Thymus (tissue), 11 donors: ENCODE results near the gene BHLHA15. TPM values are rescaled to one million over a fixed set of nuclear protein-coding genes. Genes with fewer than 3 reads are reported as not detected.

Experiments used
- DNase-seq, 9 donors: peaks; one replicate each; pipeline ENCODE4 v3.0.0-alpha.2; 2013; ENCODE audit warnings: low spot score in 9 of 9, low read depth in 6 of 9, missing footprints in 1 of 9
- H3K27ac ChIP-seq, 2 donors: one replicate each; pipeline ENCODE4 v1.5.1; 2013; ENCODE audit warnings: control low read depth in 1 of 2, low read depth in 1 of 2, low read length in 1 of 2, mild to moderate bottlenecking in 1 of 2, moderate library complexity in 1 of 2
- H3K27me3 ChIP-seq, 2 donors: one replicate each; pipeline ENCODE4 v1.5.1; 2013; ENCODE audit warnings: low read length in 1 of 2; ENCODE audit not compliant: control insufficient read depth in 2 of 2, insufficient read depth in 1 of 2
- H3K36me3 ChIP-seq, 2 donors: one replicate each; pipeline ENCODE4 v1.5.1; 2013; ENCODE audit warnings: low read length in 1 of 2, mild to moderate bottlenecking in 1 of 2, moderate library complexity in 1 of 2; ENCODE audit not compliant: control insufficient read depth in 2 of 2, insufficient read depth in 2 of 2
- H3K4me1 ChIP-seq, 2 donors: one replicate each; pipeline ENCODE4 v1.5.1; 2013; ENCODE audit warnings: low read length in 2 of 2; ENCODE audit not compliant: control insufficient read depth in 2 of 2, insufficient read depth in 2 of 2
- H3K4me3 ChIP-seq, 2 donors: one replicate each; pipeline ENCODE4 v1.5.1; 2013; ENCODE audit warnings: low read length in 2 of 2, control low read depth in 1 of 2, mild to moderate bottlenecking in 1 of 2
- H3K9me3 ChIP-seq, 2 donors: one replicate each; pipeline ENCODE4 v1.5.1; 2013; ENCODE audit warnings: low read length in 1 of 2, mild to moderate bottlenecking in 1 of 2; ENCODE audit not compliant: control insufficient read depth in 2 of 2, insufficient read depth in 1 of 2
- WGBS: extraction: QIAGEN DNeasy Blood & Tissue Kit; methylation state at CpG from one replicate; pipeline ENCODE4 v1.1.7; 2013; 5-methylcytosine and 5-hydroxymethylcytosine counted together
- polyA plus RNA-seq: library from polyadenylated mRNA; stranded (reverse); fragments of 200-250 nt; gene quantifications from one replicate; pipeline ENCODE4 v1.2.3, GENCODE V29; 2013
- total RNA-seq: library from RNA; stranded (reverse); fragments of 120-200 nt; gene quantifications from one replicate; pipeline ENCODE4 v1.2.4, GENCODE V29; 2013
- donor health status: healthy.

The BHLHA15 gene
- total and polyA plus RNA-seq, 2 donors, result 0.07 TPM; not detected in 1

DNA sequence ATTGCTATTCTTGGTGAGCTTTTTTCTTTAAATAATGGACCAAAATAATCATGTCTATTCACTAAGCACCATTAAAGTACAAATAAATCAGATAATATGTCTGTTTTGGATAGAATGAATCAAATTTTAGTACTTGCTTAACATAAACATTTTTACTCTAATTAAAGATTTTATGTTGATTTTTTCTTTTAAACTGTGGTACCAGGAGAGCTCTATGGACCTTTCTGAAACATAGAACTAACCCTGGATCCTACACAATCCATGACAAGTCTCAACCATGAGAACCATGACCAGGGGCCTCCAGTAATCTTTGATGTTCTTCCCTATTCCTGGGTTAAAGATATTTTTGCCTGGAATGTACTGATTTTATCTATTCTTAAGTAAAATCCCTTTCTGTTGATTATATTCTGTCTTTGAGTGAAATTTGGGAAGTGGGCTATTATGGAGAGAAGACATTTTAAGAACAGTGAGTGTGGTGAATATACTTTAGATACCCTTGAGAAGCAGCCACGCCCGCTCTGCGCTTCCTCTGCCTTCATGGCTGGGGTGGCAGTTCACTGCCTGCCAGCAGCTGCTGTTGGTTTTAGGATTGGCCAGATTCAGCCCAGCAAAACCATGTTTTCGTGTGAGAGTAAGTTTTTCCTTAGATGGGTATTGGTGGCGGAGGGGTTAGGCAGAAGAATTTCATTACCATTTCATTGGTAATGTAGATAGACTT is 42.2 kb upstream of the BHLHA15 start:
- Histone ChIP-seq H3K4me3 (no peak overlapping the region), H3K4me1 (peaks cover 0 to 2% of the 10 kb centered on the region in 2 donors), H3K27me3 (no peaks in the 10 kb centered on the region), H3K9me3 (no peaks in the 10 kb centered on the region), H3K27ac (no peak overlapping the region), H3K36me3 (peaks cover 9 to 14% of the 10 kb centered on the region in 2 donors)
- 97% methylated on average over 5 of the region's 5 CpGs for WGBS
- no peak for DNase-seq

DNA sequence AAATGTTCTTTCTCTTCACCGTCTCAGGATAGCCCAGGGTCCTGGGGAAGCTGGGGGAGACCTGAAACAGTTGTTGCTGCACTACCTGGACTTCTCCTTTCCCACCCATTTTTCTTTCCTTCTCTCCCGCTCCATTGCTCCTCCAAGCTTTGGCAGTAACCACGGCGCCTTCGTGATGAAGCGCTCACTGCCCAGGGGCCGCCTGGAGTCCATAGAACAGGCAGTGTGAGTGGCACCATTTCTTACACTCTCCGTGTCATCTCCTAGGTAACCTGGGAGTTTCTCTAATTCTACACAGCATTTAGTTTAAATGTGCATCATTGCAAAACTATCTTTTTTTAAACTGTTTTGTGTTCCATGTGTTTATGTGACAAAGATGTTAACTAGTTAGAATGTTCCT is 40.3 kb upstream of the BHLHA15 start:
- Histone ChIP-seq H3K36me3 (peaks cover 12 to 16% of the 10 kb centered on the region in 2 donors), H3K27ac (no peak overlapping the region), H3K9me3 (no peaks in the 10 kb centered on the region), H3K4me1 (no peaks in the 10 kb centered on the region), H3K27me3 (no peaks in the 10 kb centered on the region), H3K4me3 (no peak overlapping the region)
- WGBS, result 99% methylated on average over 8 of the region's 8 CpGs
- DNase-seq, result no peak

- H3K27ac ChIP-seq, result no peak overlapping the region
- no peaks in the 10 kb centered on the region for H3K27me3 ChIP-seq
- H3K36me3 ChIP-seq, result peaks cover 12 to 16% of the 10 kb centered on the region in 2 donors
- 98% methylated on average over 24 of the region's 24 CpGs for WGBS
- H3K9me3 ChIP-seq, result no peaks in the 10 kb centered on the region
- no peaks in the 10 kb centered on the region for H3K4me1 ChIP-seq
- DNase-seq, result no peak
- no peak overlapping the region for H3K4me3 ChIP-seq
These were observed 39.8 kb upstream of the BHLHA15 start for GRCh38 chr7:98171449-98171848.

GRCh38 chr7:98174334-98175259 is 36.6 kb upstream of the BHLHA15 start:
- WGBS, result 97% methylated on average over 20 of the region's 20 CpGs
- no peak for DNase-seq
- H3K27ac ChIP-seq, result no peak overlapping the region

GRCh38 chr7:98175260-98175940 is 35.8 kb upstream of the BHLHA15 start:
- WGBS, result 98% methylated on average over 8 of the region's 8 CpGs
- H3K27me3 ChIP-seq, result no peaks in the 10 kb centered on the region
- H3K27ac ChIP-seq, result no peak overlapping the region
- H3K36me3 ChIP-seq, result peaks cover 19 to 29% of the 10 kb centered on the region in 2 donors
- no peak overlapping the region for H3K4me3 ChIP-seq
- no peaks in the 10 kb centered on the region for H3K9me3 ChIP-seq
- H3K4me1 ChIP-seq, result no peaks in the 10 kb centered on the region
- DNase-seq, result no peak

More at GRCh38 chr7:98174334-98175259, 36.6 kb upstream of the BHLHA15 start:
- no peak overlapping the region for H3K4me3 ChIP-seq
- H3K36me3 ChIP-seq, result peaks cover 18 to 29% of the 10 kb centered on the region in 2 donors
- H3K27me3 ChIP-seq, result no peaks in the 10 kb centered on the region
- H3K4me1 ChIP-seq, result no peaks in the 10 kb centered on the region
- H3K9me3 ChIP-seq, result no peaks in the 10 kb centered on the region

GRCh38 chr7:98177553-98177952 is 33.7 kb upstream of the BHLHA15 start:
- Histone ChIP-seq H3K4me3 (no peak overlapping the region), H3K27ac (no peak overlapping the region)
- 97% methylated on average over 6 of the region's 6 CpGs for WGBS

DNA sequence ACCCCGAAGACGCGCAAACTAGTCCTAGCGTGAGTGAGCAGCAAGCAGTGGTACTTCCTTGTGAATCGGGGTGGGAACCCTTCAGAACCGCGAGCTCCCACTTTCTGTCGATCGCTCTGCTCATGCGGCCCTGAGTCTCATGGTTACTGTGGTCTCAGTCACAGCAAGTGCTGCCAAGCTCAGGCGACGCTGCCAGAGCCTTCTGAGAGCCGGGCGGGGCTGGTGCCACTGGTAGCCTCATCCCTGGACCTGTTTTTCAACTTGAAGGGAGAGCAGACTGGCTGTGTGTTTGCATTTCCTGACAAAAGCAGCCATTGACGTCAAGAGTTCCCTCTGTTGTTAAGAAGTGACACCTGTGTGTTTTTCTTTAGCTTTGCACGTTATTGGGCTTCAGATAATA is 32.9 kb upstream of the BHLHA15 start:
- H3K27ac ChIP-seq, result no peak overlapping the region
- no peak for DNase-seq
- H3K36me3 ChIP-seq, result peaks cover 12 to 21% of the 10 kb centered on the region in 2 donors

More at GRCh38 chr7:98177553-98177952, 33.7 kb upstream of the BHLHA15 start:
- Histone ChIP-seq H3K9me3 (no peaks in the 10 kb centered on the region), H3K27me3 (no peaks in the 10 kb centered on the region), H3K36me3 (peaks cover 12 to 21% of the 10 kb centered on the region in 2 donors), H3K4me1 (no peaks in the 10 kb centered on the region)
- DNase-seq, result no peak

GRCh38 chr7:98178762-98179490 is 32.3 kb upstream of the BHLHA15 start:
- H3K36me3 ChIP-seq, result peaks cover 12 to 21% of the 10 kb centered on the region in 2 donors
- no peaks in the 10 kb centered on the region for H3K9me3 ChIP-seq
- H3K4me1 ChIP-seq, result no peaks in the 10 kb centered on the region
- no peak overlapping the region for H3K27ac ChIP-seq
- no peak overlapping the region for H3K4me3 ChIP-seq
- H3K27me3 ChIP-seq, result no peaks in the 10 kb centered on the region
- DNase-seq, result no peak
- WGBS, result 97% methylated on average over 10 of the region's 10 CpGs

More for the DNA sequence above, 32.9 kb upstream of the BHLHA15 start:
- Histone ChIP-seq H3K27me3 (no peaks in the 10 kb centered on the region), H3K4me3 (no peak overlapping the region), H3K9me3 (no peaks in the 10 kb centered on the region), H3K4me1 (no peaks in the 10 kb centered on the region)
- WGBS, result 95% methylated on average over 16 of the region's 16 CpGs
